Measurements from ENCODE around the gene SH3RF2.

SH3RF2 gene

GRCh38 chr5:146088098-146088497 is 151.7 kb downstream of the SH3RF2 start:
- Histone ChIP-seq H3K18ac (ENCODE audit: low read length) (no peak overlapping the region), H4K12ac (ENCODE audit: low read depth, low read length) (no peak overlapping the region), H3K14ac (ENCODE audit: low read length) (no peak overlapping the region), H4K91ac (ENCODE audit: low read depth, low read length) (no peak overlapping the region), H4K8ac (ENCODE audit: low read depth, low read length) (no peak overlapping the region), H3K27ac (ENCODE audit: low read depth, low read length) (no peak overlapping the region), H3K79me1 (ENCODE audit: low read length) (no peaks in the 10 kb centered on the region), H3K36me3 (ENCODE audit: control insufficient read depth in 1 of 2, insufficient read depth in 2 of 2, low read length in 2 of 2) (no peaks in the 10 kb centered on the region), H3K9me3 (ENCODE audit: insufficient read depth, low read depth, low read length) (no peaks in the 10 kb centered on the region), H2AK5ac (ENCODE audit: low read length) (no peak overlapping the region), H2AFZ (ENCODE audit: insufficient read depth, low read length, poor library complexity) (no peak overlapping the region), H2BK120ac (ENCODE audit: insufficient read depth, low read length, poor library complexity) (no peak overlapping the region), H3K27me3 (ENCODE audit: insufficient read depth, low read length) (no peaks in the 10 kb centered on the region), H3K4me3 (ENCODE audit: low read depth, low read length) (no peak overlapping the region), H2BK12ac (ENCODE audit: low read length) (no peak overlapping the region), H3K4ac (ENCODE audit: low read depth, low read length) (no peak overlapping the region), H3K4me2 (ENCODE audit: low read length) (no peak overlapping the region), H3K79me2 (ENCODE audit: control insufficient read depth, insufficient read depth, low read length, poor library complexity) (no peaks in the 10 kb centered on the region), H2BK5ac (ENCODE audit: low read depth, low read length, poor library complexity) (no peak overlapping the region), H3K23ac (ENCODE audit: low read length) (no peak overlapping the region), H3K4me1 (ENCODE audit: control insufficient read depth in 1 of 2, insufficient read depth in 2 of 2, low read length in 2 of 2) (peaks cover 0 to 3% of the 10 kb centered on the region in 2 experiments), H3K9ac (ENCODE audit: low read length) (no peak overlapping the region)
- no peak for DNase-seq
- WGBS (ENCODE audit: extremely low coverage, insufficient coverage, insufficient read length): no CpG with 5 or more reads among the region's 3 CpGs

- Histone ChIP-seq H3K14ac (ENCODE audit: low read length) (no peak overlapping the region), H4K12ac (ENCODE audit: low read depth, low read length) (no peak overlapping the region), H3K4ac (ENCODE audit: low read depth, low read length) (no peak overlapping the region), H4K8ac (ENCODE audit: low read depth, low read length) (no peak overlapping the region), H2BK5ac (ENCODE audit: low read depth, low read length, poor library complexity) (no peak overlapping the region), H3K9ac (ENCODE audit: low read length) (no peak overlapping the region), H4K91ac (ENCODE audit: low read depth, low read length) (no peak overlapping the region), H3K27me3 (ENCODE audit: insufficient read depth, low read length) (no peaks in the 10 kb centered on the region), H3K27ac (ENCODE audit: low read depth, low read length) (no peak overlapping the region), H3K36me3 (ENCODE audit: control insufficient read depth in 1 of 2, insufficient read depth in 2 of 2, low read length in 2 of 2) (no peaks in the 10 kb centered on the region), H3K4me2 (ENCODE audit: low read length) (no peak overlapping the region), H2BK120ac (ENCODE audit: insufficient read depth, low read length, poor library complexity) (no peak overlapping the region), H3K4me1 (ENCODE audit: control insufficient read depth in 1 of 2, insufficient read depth in 2 of 2, low read length in 2 of 2) (peaks cover 0 to 3% of the 10 kb centered on the region in 2 experiments), H2BK12ac (ENCODE audit: low read length) (no peak overlapping the region), H3K79me2 (ENCODE audit: control insufficient read depth, insufficient read depth, low read length, poor library complexity) (no peaks in the 10 kb centered on the region), H3K9me3 (ENCODE audit: insufficient read depth, low read depth, low read length) (no peaks in the 10 kb centered on the region), H3K79me1 (ENCODE audit: low read length) (no peaks in the 10 kb centered on the region), H3K23ac (ENCODE audit: low read length) (no peak overlapping the region), H2AK5ac (ENCODE audit: low read length) (no peak overlapping the region), H3K4me3 (ENCODE audit: low read depth, low read length) (no peak overlapping the region), H3K18ac (ENCODE audit: low read length) (no peak overlapping the region), H2AFZ (ENCODE audit: insufficient read depth, low read length, poor library complexity) (no peak overlapping the region)
- DNase-seq: no peak
Measured at GRCh38 chr5:146089287-146089686, 152.9 kb downstream of the SH3RF2 start.

- H3K79me1 ChIP-seq (ENCODE audit: low read length): no peaks in the 10 kb centered on the region
- no peak overlapping the region for H4K12ac ChIP-seq (ENCODE audit: low read depth, low read length)
- H2BK12ac ChIP-seq (ENCODE audit: low read length): no peak overlapping the region
- no peak overlapping the region for H3K27ac ChIP-seq (ENCODE audit: low read depth, low read length)
- DNase-seq: no peak
- no peaks in the 10 kb centered on the region for H3K27me3 ChIP-seq (ENCODE audit: insufficient read depth, low read length)
- no peak overlapping the region for H3K23ac ChIP-seq (ENCODE audit: low read length)
- no peak overlapping the region for H3K18ac ChIP-seq (ENCODE audit: low read length)
- WGBS (ENCODE audit: extremely low coverage, insufficient coverage, insufficient read length): no CpG with 5 or more reads among the region's 3 CpGs
- no peak overlapping the region for H3K9ac ChIP-seq (ENCODE audit: low read length)
- H3K36me3 ChIP-seq (ENCODE audit: control insufficient read depth in 1 of 2, insufficient read depth in 2 of 2, low read length in 2 of 2): no peaks in the 10 kb centered on the region
- no peak overlapping the region for H3K4ac ChIP-seq (ENCODE audit: low read depth, low read length)
- no peak overlapping the region for H2BK5ac ChIP-seq (ENCODE audit: low read depth, low read length, poor library complexity)
- no peak overlapping the region for H3K4me2 ChIP-seq (ENCODE audit: low read length)
- H2BK120ac ChIP-seq (ENCODE audit: insufficient read depth, low read length, poor library complexity): no peak overlapping the region
- no peak overlapping the region for H2AFZ ChIP-seq (ENCODE audit: insufficient read depth, low read length, poor library complexity)
- H4K91ac ChIP-seq (ENCODE audit: low read depth, low read length): no peak overlapping the region
- no peak overlapping the region for H3K14ac ChIP-seq (ENCODE audit: low read length)
- no peaks in the 10 kb centered on the region for H3K9me3 ChIP-seq (ENCODE audit: insufficient read depth, low read depth, low read length)
- H3K4me3 ChIP-seq (ENCODE audit: low read depth, low read length): no peak overlapping the region
- no peaks in the 10 kb centered on the region for H3K79me2 ChIP-seq (ENCODE audit: control insufficient read depth, insufficient read depth, low read length, poor library complexity)
- no peak overlapping the region for H2AK5ac ChIP-seq (ENCODE audit: low read length)
- H4K8ac ChIP-seq (ENCODE audit: low read depth, low read length): no peak overlapping the region
- no peaks in the 10 kb centered on the region for H3K4me1 ChIP-seq (ENCODE audit: control insufficient read depth in 1 of 2, insufficient read depth in 2 of 2, low read length in 2 of 2)
Measured at GRCh38 chr5:146091881-146092280, 155.5 kb downstream of the SH3RF2 start.

- H3K4me3 ChIP-seq (ENCODE audit: low read depth, low read length): no peak overlapping the region
- WGBS (ENCODE audit: extremely low coverage, insufficient coverage, insufficient read length): no CpG with 5 or more reads among the region's 6 CpGs
- no peaks in the 10 kb centered on the region for H3K9me3 ChIP-seq (ENCODE audit: insufficient read depth, low read depth, low read length)
- no peak overlapping the region for H3K14ac ChIP-seq (ENCODE audit: low read length)
- H2BK12ac ChIP-seq (ENCODE audit: low read length): no peak overlapping the region
- H3K4me1 ChIP-seq (ENCODE audit: control insufficient read depth in 1 of 2, insufficient read depth in 2 of 2, low read length in 2 of 2): no peaks in the 10 kb centered on the region
- H2AFZ ChIP-seq (ENCODE audit: insufficient read depth, low read length, poor library complexity): no peak overlapping the region
- no peak overlapping the region for H3K23ac ChIP-seq (ENCODE audit: low read length)
- no peak overlapping the region for H2AK5ac ChIP-seq (ENCODE audit: low read length)
- H3K79me1 ChIP-seq (ENCODE audit: low read length): no peaks in the 10 kb centered on the region
- H4K91ac ChIP-seq (ENCODE audit: low read depth, low read length): no peak overlapping the region
- H2BK5ac ChIP-seq (ENCODE audit: low read depth, low read length, poor library complexity): no peak overlapping the region
- H3K18ac ChIP-seq (ENCODE audit: low read length): no peak overlapping the region
- DNase-seq: no peak
- H2BK120ac ChIP-seq (ENCODE audit: insufficient read depth, low read length, poor library complexity): no peak overlapping the region
- H3K27ac ChIP-seq (ENCODE audit: low read depth, low read length): no peak overlapping the region
- no peak overlapping the region for H3K4me2 ChIP-seq (ENCODE audit: low read length)
- H4K8ac ChIP-seq (ENCODE audit: low read depth, low read length): no peak overlapping the region
- H3K4ac ChIP-seq (ENCODE audit: low read depth, low read length): no peak overlapping the region
- no peaks in the 10 kb centered on the region for H3K36me3 ChIP-seq (ENCODE audit: control insufficient read depth in 1 of 2, insufficient read depth in 2 of 2, low read length in 2 of 2)
- no peaks in the 10 kb centered on the region for H3K27me3 ChIP-seq (ENCODE audit: insufficient read depth, low read length)
- H3K9ac ChIP-seq (ENCODE audit: low read length): no peak overlapping the region
- H4K12ac ChIP-seq (ENCODE audit: low read depth, low read length): no peak overlapping the region
- H3K79me2 ChIP-seq (ENCODE audit: control insufficient read depth, insufficient read depth, low read length, poor library complexity): no peaks in the 10 kb centered on the region
Measured at GRCh38 chr5:146098047-146098446, 161.7 kb downstream of the SH3RF2 start.
